HG02870 (cell line): ENCODE data around the gene DPYSL3.

Source experiments
- ATAC-seq: cut with Tn5 transposase; IDR thresholded peaks from one replicate; pipeline ENCODE4 v1.9.1; 2021; ENCODE audit warnings: mild to moderate bottlenecking, moderate library complexity; ENCODE audit not compliant: unreplicated experiment

The DPYSL3 gene

GRCh38 chr5:147406636-147407035 lies 103.2 kb downstream of the DPYSL3 start:
- no peak for ATAC-seq

- ATAC-seq = peak; percentile 24
Observed at GRCh38 chr5:147404706-147405105, 105.2 kb downstream of the DPYSL3 start.

DNA sequence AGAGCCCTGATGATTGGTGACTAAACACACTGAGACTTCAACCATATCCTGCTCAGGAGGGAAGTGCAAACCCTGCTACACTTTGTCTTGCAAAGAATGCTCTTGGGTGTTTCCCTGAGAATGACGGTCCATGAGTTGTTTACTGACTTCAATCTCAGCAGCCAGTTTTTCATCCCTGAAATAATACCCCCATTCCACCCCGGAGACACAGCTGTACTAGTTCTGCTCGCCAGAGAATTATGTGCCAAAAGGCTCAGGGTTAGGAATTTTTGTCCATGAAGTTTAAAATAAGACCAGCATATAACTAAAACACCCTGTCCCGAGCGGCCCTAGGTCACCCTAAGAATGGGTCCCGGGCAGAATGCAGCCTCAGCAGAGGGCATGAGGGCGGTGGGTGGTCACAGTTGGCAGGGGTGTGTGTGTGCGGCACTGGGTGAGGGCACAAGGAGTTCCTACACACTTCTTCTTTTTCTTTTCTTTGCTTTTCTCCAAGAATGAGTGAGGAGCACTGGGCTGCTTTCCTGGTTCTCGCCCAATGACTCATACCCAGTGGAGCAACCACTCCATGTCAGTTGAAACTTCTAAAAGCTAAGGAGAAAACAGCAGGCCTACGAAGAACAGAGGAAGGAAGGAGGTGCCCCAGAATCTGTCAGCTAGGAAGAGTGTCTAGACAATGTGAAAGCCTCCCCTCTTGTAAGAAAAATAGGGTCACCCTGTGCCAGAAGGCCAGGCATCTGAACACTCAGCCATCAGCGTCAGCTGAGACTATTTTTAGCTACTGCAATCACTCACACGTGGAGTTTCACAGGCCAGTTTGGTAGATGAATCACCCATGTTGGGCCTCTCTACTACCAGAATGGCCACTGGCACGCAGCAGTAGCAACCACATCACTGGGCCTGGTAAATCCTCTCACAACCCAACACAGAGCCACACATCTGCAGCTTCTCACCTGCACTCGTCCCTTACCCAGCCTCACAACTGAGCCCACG lies 105.9 kb downstream of the DPYSL3 start:
- ATAC-seq = peak; percentile 89

- no peak for ATAC-seq
Observed at GRCh38 chr5:147400881-147401280, 109.0 kb downstream of the DPYSL3 start.

DNA sequence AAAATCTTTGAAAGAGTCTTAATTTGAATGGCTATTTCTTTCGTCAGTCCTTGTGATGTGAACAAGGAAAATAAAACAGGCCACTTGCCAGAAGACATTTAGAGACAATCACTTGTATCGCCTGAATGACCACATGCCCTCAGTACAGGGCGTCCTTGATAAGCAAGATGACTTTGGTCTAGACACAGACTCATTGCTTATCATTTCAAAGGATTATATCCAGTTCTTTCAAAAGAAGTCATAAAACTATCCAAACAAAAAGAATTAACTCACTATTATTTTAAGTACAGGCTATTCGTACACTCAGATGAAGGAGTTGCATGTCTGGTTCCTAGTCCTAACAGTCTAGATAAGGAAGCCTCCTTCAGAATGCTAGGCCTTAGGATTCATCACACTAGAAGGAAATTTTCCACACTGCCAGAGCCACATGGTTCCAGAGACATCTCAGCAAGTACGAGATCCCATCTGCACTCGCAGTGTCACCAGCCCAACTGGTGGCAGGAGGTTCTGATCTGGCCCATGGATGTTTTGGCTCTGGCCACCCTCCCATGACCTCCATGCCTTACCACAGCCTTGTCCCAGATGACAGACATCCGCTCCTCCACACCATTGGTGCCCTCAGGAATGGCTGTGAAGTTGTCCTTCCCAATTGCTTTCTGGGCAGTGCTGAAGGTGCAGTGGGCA lies 109.6 kb downstream of the DPYSL3 start:
- ATAC-seq = no peak

GRCh38 chr5:147398860-147399259 lies 111.0 kb downstream of the DPYSL3 start:
- ATAC-seq = no peak

DNA sequence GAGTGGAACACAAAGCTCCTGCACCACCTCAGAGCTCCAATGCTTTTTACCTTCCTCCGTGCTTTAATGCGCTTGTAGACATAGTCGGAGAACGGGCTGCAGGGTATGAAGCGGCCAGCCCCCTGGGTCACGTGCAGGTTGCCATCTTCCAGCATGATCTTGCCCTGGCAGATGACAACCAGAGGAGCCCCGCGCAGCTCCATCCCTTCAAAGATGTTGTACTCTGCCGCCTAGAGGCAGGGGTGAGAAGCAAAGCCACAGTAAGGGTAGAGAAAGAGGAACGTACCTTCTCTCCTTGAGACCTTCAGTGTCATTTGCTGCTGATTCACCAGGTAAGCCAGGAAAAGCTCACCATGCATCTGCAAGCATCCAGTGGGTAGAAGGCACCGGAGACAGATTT lies 112.3 kb downstream of the DPYSL3 start:
- no peak for ATAC-seq

- no peak for ATAC-seq
Observed at GRCh38 chr5:147396070-147396823, 113.6 kb downstream of the DPYSL3 start.

DNA sequence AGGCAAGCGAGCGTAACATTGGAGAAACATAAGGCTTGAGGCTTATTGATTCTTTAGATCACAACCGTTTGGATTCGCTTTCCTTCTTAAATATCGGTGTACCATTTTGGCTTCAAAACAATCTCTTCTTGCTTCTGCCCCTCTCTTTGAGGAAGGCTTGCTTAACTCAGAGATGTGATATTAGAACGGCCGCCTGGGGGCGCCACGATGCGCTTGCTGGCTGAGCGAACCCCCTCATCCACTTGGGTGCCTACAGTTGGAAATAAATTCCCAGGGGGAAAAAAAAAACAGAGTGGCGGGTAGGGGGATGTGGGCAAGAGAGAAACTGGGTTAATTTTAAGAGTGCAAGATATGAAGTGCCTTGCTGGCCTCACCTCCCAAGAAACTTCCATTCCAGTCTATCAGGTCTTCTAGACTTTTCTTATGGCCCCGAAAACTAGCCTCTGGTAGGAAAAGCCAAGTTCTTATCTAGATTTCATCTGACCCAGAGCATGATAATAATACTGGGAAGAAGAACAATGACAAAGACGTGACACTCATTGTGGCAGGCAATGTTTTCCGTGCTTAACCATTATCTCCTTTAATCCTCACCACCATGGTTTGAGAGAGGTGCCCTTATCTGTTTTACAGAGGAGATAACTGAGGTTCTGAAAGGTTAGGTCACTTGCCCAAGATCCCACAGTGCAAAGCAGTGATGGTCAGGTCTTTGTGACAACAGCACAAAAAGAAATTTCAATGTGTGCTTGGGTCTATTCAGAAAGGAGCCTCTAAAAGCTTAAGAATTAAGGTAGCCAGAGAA lies 115.8 kb downstream of the DPYSL3 start:
- ATAC-seq = no peak

GRCh38 chr5:147391781-147392180 lies 118.1 kb downstream of the DPYSL3 start:
- ATAC-seq = peak; percentile 87

DNA sequence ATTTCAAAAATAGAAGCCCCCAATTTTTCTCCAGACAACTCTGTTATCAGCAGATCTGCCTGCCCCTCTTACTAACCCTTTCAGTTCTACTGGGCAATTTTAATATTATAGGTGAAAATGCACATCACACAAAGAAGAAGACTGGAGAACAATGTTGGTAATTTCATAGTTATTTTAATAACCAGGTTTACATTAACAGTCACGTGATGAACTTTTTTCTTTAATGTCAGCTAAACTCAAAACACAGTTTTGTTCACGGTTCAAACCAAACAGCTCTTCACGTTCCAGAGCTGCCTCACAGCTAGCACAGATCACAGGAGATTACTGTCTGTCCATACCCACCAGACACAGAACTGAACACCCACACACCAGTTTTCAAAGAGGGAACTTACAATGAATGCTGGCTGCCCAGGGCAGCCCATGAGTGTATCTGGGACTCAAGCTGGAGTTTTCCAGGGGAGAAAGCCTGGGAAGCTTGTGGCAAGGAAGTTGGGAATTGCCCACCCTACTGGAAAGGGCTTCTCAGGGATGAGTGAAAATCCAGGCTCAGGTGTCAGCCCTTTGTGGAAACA lies 119.1 kb downstream of the DPYSL3 start:
- ATAC-seq = no peak

DNA sequence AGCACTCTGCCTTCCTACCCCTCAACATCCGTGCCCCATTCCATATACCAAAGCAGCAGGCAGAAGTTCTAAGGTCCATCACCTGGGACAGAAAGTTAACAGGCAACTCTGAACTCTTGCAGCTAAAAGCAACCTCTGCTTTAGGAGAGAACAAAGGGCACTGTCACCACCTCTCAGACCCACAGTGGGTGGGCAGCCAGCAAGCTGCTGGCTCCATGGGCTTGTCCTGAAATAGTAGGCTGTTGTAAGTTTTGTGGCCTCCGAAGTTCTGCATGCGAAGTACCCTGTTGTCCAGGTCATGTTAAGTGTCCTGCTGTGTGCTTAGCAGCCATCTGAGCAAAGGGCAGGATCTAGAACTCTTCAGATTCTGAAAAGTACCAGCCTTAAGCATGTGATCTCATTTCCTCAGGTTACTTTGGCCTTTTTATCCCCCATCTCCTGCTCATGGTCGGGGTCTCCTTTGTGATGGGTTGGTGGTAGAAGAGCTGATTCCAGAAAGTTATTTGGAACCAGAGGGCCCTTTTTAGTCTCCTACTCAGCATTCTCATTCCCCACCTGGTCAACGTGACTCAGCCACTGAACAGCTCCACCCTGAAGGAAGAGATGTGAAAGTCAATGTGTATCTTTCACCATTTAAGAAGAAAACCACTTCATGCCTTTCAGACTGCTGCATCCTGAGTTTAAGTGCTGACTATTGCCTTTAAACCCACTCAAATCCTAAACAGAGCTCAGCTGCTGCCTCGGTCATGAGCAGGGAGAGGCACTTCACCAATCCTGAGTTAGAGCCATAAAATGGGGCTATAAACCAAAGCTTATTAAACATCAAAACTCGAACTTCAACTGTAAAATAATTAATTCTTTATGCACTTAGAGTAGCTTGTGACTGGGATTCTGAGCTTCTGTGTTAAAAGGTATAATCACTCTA lies 121.4 kb downstream of the DPYSL3 start:
- ATAC-seq = no peak

DNA sequence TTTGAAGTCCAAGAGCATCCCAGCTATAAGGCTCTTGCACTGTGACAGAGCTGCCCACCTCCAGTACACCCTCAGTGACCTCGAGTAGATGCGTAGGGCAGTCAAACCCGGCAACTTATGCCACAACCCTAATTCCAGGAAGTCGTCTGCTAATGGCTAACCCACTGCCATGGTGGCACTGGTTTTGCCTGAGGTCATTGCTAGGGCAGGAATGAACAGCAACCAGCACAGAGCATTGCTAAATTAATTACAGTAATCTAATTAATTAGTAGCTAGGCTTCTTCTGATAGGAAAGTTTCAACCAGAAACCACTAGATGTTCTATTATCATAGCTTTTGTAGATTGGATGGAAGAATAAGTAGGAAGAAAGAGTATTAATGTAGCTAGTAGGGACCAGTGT lies 122.8 kb downstream of the DPYSL3 start:
- ATAC-seq = no peak

DNA sequence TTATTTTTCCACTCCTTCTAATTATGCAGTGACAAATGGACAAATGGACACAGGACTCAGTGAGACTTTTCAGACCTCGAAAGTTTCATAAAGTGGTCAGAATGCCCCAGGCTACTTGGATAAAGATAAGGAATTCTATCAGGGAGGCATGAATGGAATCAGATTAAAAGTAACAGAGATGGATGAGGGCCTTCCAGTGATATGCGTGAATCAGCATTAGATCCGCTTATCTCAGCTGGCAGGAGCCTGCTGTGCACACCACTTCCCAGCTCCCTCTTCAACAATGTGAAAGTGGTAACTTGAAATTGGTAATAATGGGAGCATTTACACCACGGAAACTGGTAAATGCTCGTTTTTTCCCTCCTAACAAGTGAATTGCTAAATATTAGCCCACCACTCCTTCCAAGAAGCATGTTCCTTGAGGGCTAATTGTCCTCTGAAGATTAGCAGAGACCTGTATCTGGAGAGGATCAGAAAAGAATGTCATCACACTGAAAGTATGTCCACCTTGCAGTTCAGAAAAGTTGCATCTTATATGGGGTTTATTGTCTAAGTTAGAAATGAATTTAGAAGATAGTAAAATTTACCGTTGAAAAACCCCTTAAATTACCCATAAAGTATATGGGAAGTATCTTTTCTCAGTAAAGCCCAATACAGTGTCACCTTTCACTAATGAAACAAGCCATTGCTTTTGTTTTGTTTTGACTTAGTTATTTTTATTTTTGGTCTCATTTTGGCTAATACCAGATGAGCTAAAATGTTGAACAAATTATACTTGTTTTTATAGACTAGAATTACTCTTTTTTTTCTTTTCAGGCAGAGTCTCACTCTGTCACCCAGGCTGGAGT lies 125.3 kb downstream of the DPYSL3 start:
- ATAC-seq = peak; percentile 38

DNA sequence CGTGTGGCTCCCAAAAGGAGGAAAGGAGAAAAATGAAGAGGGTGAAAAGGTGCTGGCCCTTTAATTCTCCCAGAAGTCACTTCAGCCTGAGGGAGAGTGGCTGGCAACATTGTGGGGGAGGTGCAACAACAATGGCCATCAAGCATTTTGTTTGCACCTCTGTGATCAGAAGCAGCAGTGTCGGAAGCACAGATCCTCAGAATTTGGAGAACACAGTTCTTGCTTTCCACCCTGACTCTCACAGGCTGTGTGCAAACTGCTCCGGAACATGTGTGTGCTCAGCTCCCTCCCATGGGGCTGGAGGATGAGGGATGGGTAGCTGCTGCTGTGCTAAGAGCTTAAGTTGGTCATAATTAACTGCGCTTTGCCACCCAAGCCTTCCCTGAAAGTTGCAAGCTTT lies 127.1 kb downstream of the DPYSL3 start:
- ATAC-seq = no peak

- ATAC-seq = no peak
Observed at GRCh38 chr5:147381555-147381954, 128.3 kb downstream of the DPYSL3 start.

DNA sequence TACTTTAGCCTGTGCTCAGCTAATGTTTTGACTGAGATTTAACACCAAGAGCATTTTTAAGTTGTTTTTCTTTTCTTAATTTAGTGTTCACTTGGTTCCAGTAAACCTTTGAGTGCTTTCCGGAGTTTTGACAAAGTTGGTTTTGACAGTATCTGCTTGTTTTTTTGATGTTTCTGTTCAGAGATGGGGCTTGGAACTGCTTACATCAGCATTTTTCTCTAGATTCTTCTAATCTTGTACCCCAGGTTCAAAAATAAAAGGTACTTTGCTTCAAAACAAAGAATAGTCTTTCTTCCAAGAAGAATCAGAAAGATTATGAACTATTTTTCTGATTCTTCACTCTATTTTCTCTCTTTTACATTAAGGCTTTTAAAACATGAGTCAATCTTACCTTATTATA lies 132.2 kb downstream of the DPYSL3 start:
- no peak for ATAC-seq

DNA sequence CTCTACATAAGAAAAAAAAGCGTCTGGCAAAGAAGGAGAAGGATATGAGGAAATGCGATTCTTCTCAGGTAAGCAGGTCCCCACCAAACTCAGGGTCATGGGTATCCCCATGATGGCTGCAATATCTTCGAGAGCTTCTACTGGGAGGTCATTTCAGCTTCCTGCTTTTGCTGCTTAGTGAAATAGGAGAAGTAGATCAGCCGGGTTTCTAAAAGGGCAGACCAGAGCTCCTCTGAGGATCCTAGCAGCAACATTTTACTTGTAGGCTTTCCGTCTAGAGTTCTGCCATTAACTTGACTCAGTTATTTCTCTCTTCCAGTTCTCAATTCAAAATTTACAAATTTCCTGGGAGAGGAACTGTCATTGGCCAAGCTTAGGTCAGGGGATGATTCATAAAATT lies 134.7 kb downstream of the DPYSL3 start:
- ATAC-seq = no peak
